HPDE6-E6E7 (cell line): Measurements from ENCODE around the gene FAM83D.

Experiments
- DNase-seq: peaks from one replicate; pipeline ENCODE4 v3.0.0; 2011; ENCODE audit warnings: missing footprints; ENCODE audit errors: extremely low spot score

The FAM83D gene

GRCh38 chr20:38895098-38895949 is 30.9 kb upstream of the FAM83D start:
- no peak for DNase-seq

- no peak for DNase-seq
Measured at GRCh38 chr20:38896009-38896594, 30.1 kb upstream of the FAM83D start.

- no peak for DNase-seq
Measured at GRCh38 chr20:38897267-38897666, 28.9 kb upstream of the FAM83D start.

- DNase-seq, result no peak
Measured at GRCh38 chr20:38900606-38901005, 25.6 kb upstream of the FAM83D start.

GRCh38 chr20:38902601-38903000 is 23.6 kb upstream of the FAM83D start:
- DNase-seq, result no peak

GRCh38 chr20:38903335-38903734 is 22.9 kb upstream of the FAM83D start:
- DNase-seq, result no peak

- no peak for DNase-seq
Measured at GRCh38 chr20:38905375-38905774, 20.8 kb upstream of the FAM83D start.

GRCh38 chr20:38907918-38908677 is 18.1 kb upstream of the FAM83D start:
- no peak for DNase-seq

- DNase-seq, result no peak
Measured at GRCh38 chr20:38915355-38915754, 10.9 kb upstream of the FAM83D start.

GRCh38 chr20:38917657-38918056 is 8.6 kb upstream of the FAM83D start:
- DNase-seq, result no peak

GRCh38 chr20:38918172-38918571 is 8.0 kb upstream of the FAM83D start:
- DNase-seq, result no peak

- no peak for DNase-seq
Measured at GRCh38 chr20:38919683-38920082, 6.5 kb upstream of the FAM83D start.

GRCh38 chr20:38920411-38920810 is 5.8 kb upstream of the FAM83D start:
- DNase-seq, result no peak

- DNase-seq, result no peak
Measured at GRCh38 chr20:38920851-38921250, 5.4 kb upstream of the FAM83D start.

- DNase-seq, result no peak
Measured at GRCh38 chr20:38924718-38925117, 1.5 kb upstream of the FAM83D start.

GRCh38 chr20:38926934-38927616 is 858 bp downstream of the FAM83D start:
- DNase-seq, result no peak

GRCh38 chr20:38927902-38928578 is 1.8 kb downstream of the FAM83D start:
- no peak for DNase-seq

- no peak for DNase-seq
Measured at GRCh38 chr20:38930242-38930569, 4.0 kb downstream of the FAM83D start.

GRCh38 chr20:38931984-38932383 is 5.8 kb downstream of the FAM83D start:
- DNase-seq, result no peak

GRCh38 chr20:38932457-38933120 is 6.4 kb downstream of the FAM83D start:
- DNase-seq, result no peak

- DNase-seq, result no peak
Measured at GRCh38 chr20:38934530-38934929, 8.3 kb downstream of the FAM83D start.
